ENCODE results near the gene C4B. TPM values are rescaled to one million over a fixed set of nuclear protein-coding genes. Genes with fewer than 3 reads are reported as not detected.
"Not testable (repeated sequence)": the region's sequence is repeated elsewhere in the genome, so short reads cannot be mapped to it uniquely, and the experiment has no call there.

Gene C4B
- total RNA-seq: 100 to 1,000 TPM; 266 to 420 (median 299) TPM

DNA sequence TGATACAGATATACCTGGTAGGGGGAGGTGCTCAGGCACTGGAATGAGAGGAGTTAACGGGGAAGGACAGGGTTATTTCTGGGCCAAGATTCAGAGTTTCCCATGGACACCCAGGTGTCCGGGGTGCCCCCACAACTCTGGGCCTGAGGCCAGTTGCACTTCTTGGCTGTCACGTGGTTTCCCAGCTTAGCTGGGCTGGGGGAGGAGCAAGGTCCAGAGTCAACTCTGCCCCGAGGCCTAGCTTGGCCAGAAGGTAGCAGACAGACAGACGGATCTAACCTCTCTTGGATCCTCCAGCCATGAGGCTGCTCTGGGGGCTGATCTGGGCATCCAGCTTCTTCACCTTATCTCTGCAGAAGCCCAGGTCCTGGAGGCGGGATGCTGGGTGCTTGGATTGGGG lies at the start of gene C4B:
Gene C4B, plus strand, starts transcription at position 249 of the 400 bp plus-strand sequence. Its CDS starts 51 bp downstream, at position 300.
- H3K4me3 ChIP-seq; H3K36me3 ChIP-seq; H3K9me3 ChIP-seq; H3K27me3 ChIP-seq; DNase-seq (ENCODE audit: low spot score in 2 of 2); H3K4me1 ChIP-seq; H3K27ac ChIP-seq: not testable (repeated sequence)
- no CpG with 5 or more reads among the region's 6 CpGs for WGBS, 2 donors

DNA sequence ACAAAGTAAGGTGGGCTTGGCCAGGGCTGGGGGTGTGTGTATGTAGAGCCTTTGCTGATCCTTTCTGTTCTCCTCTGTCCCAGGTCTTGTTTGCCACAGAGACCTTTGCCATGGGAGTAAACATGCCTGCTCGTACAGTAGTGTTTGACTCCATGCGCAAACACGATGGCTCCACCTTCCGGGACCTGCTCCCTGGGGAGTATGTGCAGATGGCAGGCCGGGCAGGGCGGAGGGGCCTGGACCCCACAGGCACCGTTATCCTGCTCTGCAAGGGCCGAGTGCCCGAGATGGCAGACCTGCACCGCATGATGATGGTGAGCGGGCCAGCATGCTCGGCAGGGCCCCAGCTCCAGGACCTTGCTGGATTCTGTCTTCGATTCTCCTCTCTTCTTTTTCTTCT lies 48.9 kb upstream of the C4B start:
- Histone ChIP-seq H3K4me1 (peaks cover 0 to 10% (median under 1%) of the 10 kb centered on the region in 4 donors), H3K4me3 (no peak overlapping the region), H3K36me3 (peaks cover 0 to 100% (median 56%) of the 10 kb centered on the region in 3 donors), H3K27ac (no peak overlapping the region), H3K9me3 (no peaks in the 10 kb centered on the region), H3K27me3 (no peaks in the 10 kb centered on the region)
- TF ChIP-seq EP300 (IDR thresholded peaks at IDR 0.05): no peak
- TF ChIP-seq POLR2A (IDR thresholded peaks at IDR 0.05): no peak
- TF ChIP-seq, protein P1, sequence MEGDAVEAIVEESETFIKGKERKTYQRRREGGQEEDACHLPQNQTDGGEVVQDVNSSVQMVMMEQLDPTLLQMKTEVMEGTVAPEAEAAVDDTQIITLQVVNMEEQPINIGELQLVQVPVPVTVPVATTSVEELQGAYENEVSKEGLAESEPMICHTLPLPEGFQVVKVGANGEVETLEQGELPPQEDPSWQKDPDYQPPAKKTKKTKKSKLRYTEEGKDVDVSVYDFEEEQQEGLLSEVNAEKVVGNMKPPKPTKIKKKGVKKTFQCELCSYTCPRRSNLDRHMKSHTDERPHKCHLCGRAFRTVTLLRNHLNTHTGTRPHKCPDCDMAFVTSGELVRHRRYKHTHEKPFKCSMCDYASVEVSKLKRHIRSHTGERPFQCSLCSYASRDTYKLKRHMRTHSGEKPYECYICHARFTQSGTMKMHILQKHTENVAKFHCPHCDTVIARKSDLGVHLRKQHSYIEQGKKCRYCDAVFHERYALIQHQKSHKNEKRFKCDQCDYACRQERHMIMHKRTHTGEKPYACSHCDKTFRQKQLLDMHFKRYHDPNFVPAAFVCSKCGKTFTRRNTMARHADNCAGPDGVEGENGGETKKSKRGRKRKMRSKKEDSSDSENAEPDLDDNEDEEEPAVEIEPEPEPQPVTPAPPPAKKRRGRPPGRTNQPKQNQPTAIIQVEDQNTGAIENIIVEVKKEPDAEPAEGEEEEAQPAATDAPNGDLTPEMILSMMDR (IDR thresholded peaks at IDR 0.05): no peak
- WGBS, 2 donors: 89 to 90% methylated on average over 12 to 13 of the region's 13 CpGs
- DNase-seq (ENCODE audit: low spot score in 2 of 2): no peak

DNA sequence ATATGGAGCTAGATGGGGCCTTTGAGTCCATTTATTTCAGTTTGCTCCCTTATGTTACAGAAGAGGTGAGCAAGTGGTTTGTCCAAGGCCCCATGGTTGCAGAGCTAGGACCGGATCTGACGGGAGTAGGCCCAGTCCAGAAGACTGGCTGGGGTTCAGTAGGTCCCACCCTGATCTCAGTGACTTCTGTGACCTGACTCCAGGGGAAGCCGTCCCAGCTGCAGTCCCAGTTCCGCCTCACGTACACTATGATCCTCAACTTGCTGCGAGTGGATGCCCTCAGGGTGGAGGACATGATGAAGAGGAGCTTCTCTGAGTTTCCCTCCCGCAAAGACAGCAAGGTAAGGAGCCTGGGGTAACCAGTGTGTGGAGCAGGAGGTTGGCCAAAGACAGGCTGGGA lies 48.1 kb upstream of the C4B start:
- WGBS, 2 donors: 83 to 93% methylated on average over 7 of the region's 7 CpGs
- no peak overlapping the region for H3K4me3 ChIP-seq
- TF ChIP-seq POLR2A (IDR thresholded peaks at IDR 0.05) (no peak), EP300 (IDR thresholded peaks at IDR 0.05) (no peak)
- TF ChIP-seq, protein P1 (IDR thresholded peaks at IDR 0.05): no peak
- H3K27me3 ChIP-seq: no peaks in the 10 kb centered on the region
- H3K36me3 ChIP-seq: peaks cover 0 to 94% (median 49%) of the 10 kb centered on the region in 3 donors
- no peak overlapping the region for H3K27ac ChIP-seq
- no peak for DNase-seq (ENCODE audit: low spot score in 2 of 2)
- H3K4me1 ChIP-seq: peaks cover 0 to 18% (median 7%) of the 10 kb centered on the region in 4 donors
- no peaks in the 10 kb centered on the region for H3K9me3 ChIP-seq

DNA sequence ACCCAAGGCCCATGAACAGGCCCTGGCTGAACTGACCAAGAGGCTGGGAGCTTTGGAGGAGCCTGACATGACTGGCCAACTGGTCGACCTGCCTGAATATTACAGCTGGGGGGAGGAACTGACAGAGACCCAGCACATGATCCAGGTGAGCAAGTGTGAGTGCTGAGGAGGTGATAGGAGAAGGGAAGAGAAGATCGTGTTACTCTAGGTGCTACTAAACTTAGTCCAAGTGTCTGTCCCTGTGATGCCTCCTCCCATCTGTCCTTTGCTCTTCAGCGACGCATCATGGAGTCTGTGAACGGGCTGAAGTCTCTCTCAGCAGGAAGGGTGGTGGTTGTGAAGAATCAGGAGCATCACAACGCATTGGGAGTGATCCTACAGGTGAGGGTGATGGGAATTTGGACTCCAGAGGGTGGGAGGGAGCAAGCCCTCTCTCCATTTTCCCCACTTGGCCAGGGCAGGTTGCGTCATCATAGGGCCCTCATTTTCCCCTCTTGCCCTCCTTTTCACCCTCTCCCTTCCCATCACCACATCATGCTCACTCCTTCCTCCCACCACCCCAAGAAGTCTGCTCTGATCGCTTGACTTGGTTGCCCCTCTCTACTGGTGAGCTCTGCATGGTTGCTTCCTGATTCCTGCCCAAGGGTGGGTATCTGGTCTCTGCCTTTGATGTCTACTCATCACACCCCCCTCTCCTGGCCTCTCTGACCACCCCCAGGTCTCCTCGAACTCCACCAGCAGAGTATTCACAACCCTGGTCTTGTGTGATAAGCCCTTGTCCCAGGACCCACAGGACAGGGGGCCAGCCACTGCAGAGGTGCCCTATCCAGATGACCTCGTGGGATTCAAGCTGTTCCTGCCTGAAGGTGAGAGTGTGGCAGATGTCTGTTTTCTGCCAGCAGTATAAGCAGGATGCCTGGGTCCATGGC lies 47.3 kb upstream of the C4B start:
- 84 to 88% methylated on average over 10 of the region's 10 CpGs for WGBS, 2 donors

DNA sequence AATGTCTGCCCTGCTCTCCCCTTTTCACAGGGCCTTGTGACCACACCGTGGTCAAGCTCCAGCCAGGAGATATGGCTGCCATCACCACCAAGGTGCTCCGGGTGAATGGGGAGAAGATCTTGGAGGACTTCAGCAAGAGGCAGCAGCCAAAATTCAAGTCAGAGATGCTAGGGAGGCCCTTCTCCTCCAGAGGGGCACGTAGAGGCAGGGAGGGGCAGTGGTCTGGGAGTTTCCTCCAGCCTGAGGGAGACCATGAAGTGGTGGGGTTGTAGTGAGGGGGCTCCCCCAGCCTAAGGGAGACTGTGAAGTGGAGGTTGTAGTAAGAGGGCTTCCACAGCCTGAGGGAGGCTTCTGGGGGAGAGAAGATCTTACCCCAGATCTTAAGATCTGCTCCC lies 46.7 kb upstream of the C4B start:
- H3K4me3 ChIP-seq: no peak overlapping the region
- no peaks in the 10 kb centered on the region for H3K9me3 ChIP-seq
- H3K4me1 ChIP-seq: peaks cover 0 to 24% (median 11%) of the 10 kb centered on the region in 4 donors
- H3K27ac ChIP-seq: no peak overlapping the region
- TF ChIP-seq EP300 (IDR thresholded peaks at IDR 0.05): no peak
- no peak for TF ChIP-seq POLR2A (IDR thresholded peaks at IDR 0.05)
- TF ChIP-seq, protein P1 (IDR thresholded peaks at IDR 0.05): no peak
- H3K27me3 ChIP-seq: no peaks in the 10 kb centered on the region
- no peak for DNase-seq (ENCODE audit: low spot score in 2 of 2)
- H3K36me3 ChIP-seq: peaks cover 0 to 80% (median 39%) of the 10 kb centered on the region in 3 donors
- WGBS, 2 donors: 69 to 85% methylated on average over 3 of the region's 3 CpGs

More for the DNA sequence above, 47.3 kb upstream of the C4B start:
- no peak for DNase-seq (ENCODE audit: low spot score in 2 of 2)
- Histone ChIP-seq H3K4me1 (peaks cover 0 to 20% (median 7%) of the 10 kb centered on the region in 4 donors), H3K9me3 (no peaks in the 10 kb centered on the region), H3K27me3 (no peaks in the 10 kb centered on the region), H3K27ac (no peak overlapping the region), H3K4me3 (no peak overlapping the region), H3K36me3 (peaks cover 0 to 87% (median 46%) of the 10 kb centered on the region in 3 donors)
- TF ChIP-seq, protein P1 (IDR thresholded peaks at IDR 0.05): no peak
- TF ChIP-seq POLR2A (IDR thresholded peaks at IDR 0.05): no peak
